ENCODE results near the gene KCNJ11.

The KCNJ11 gene

GRCh38 chr11:17391493-17392355 lies 3.3 kb upstream of the KCNJ11 start:
- DNase-seq (ENCODE audit: low read depth, low spot score): no peak

- DNase-seq (ENCODE audit: low read depth, low spot score): no peak
Measured at GRCh38 chr11:17389957-17390649, 1.6 kb upstream of the KCNJ11 start.

GRCh38 chr11:17389211-17389956 lies 925 bp upstream of the KCNJ11 start:
- DNase-seq (ENCODE audit: low read depth, low spot score): peak; percentile 78

GRCh38 chr11:17387811-17388210 lies 648 bp downstream of the KCNJ11 start:
- DNase-seq (ENCODE audit: low read depth, low spot score): no peak

- no peak for DNase-seq (ENCODE audit: low read depth, low spot score)
Measured at GRCh38 chr11:17387254-17387653, 1.2 kb downstream of the KCNJ11 start.

- peak; percentile 79 for DNase-seq (ENCODE audit: low read depth, low spot score)
Measured at GRCh38 chr11:17386331-17387084, 2.0 kb downstream of the KCNJ11 start.

GRCh38 chr11:17385926-17386325 lies 2.5 kb downstream of the KCNJ11 start:
- DNase-seq (ENCODE audit: low read depth, low spot score): no peak

GRCh38 chr11:17385492-17385891 lies 3.0 kb downstream of the KCNJ11 start:
- DNase-seq (ENCODE audit: low read depth, low spot score): no peak

- DNase-seq (ENCODE audit: low read depth, low spot score): peak; percentile 74
Measured at GRCh38 chr11:17384002-17384511, 4.4 kb downstream of the KCNJ11 start.

- no peak for DNase-seq (ENCODE audit: low read depth, low spot score)
Measured at GRCh38 chr11:17383461-17383860, 5.0 kb downstream of the KCNJ11 start.

- DNase-seq (ENCODE audit: low read depth, low spot score): no peak
Measured at GRCh38 chr11:17382046-17382728, 6.3 kb downstream of the KCNJ11 start.

GRCh38 chr11:17381156-17381555 lies 7.3 kb downstream of the KCNJ11 start:
- no peak for DNase-seq (ENCODE audit: low read depth, low spot score)

GRCh38 chr11:17379383-17380180 lies 8.9 kb downstream of the KCNJ11 start:
- DNase-seq (ENCODE audit: low read depth, low spot score): no peak

GRCh38 chr11:17378655-17379054 lies 9.8 kb downstream of the KCNJ11 start:
- DNase-seq (ENCODE audit: low read depth, low spot score): no peak

- peak; percentile 12 for DNase-seq (ENCODE audit: low read depth, low spot score)
Measured at GRCh38 chr11:17376493-17376892, 12.0 kb downstream of the KCNJ11 start.

GRCh38 chr11:17375547-17375946 lies 12.9 kb downstream of the KCNJ11 start:
- DNase-seq (ENCODE audit: low read depth, low spot score): no peak

GRCh38 chr11:17371614-17372013 lies 16.8 kb downstream of the KCNJ11 start:
- no peak for DNase-seq (ENCODE audit: low read depth, low spot score)

- no peak for DNase-seq (ENCODE audit: low read depth, low spot score)
Measured at GRCh38 chr11:17369684-17370243, 18.7 kb downstream of the KCNJ11 start.

- DNase-seq (ENCODE audit: low read depth, low spot score): no peak
Measured at GRCh38 chr11:17369094-17369493, 19.4 kb downstream of the KCNJ11 start.

- DNase-seq (ENCODE audit: low read depth, low spot score): no peak
Measured at GRCh38 chr11:17368551-17368950, 19.9 kb downstream of the KCNJ11 start.

Data from ELF-1 (cell line).